RWPE2 (cell line): ENCODE data around the gene IGFL3.

Source experiments
- ATAC-seq: fragments of 200-7000 bp; cut with Tn5 transposase; 3 replicates; pipeline ENCODE4 v1.9.1; 2021; ENCODE audit warnings: low read depth
- DNase-seq: peaks from one replicate; pipeline ENCODE4 v3.0.0-alpha.2; 2020; ENCODE audit warnings: low spot score
- H3K27ac ChIP-seq: fragments of 450-650 bp; 2 replicates; pipeline ENCODE4 v1.5.1; 2017; ENCODE audit warnings: mild to moderate bottlenecking; ENCODE audit not compliant: poor library complexity, severe bottlenecking
- H3K27me3 ChIP-seq: fragments of 250-450 bp; sonication (Bioruptor Pico); 2 replicates; pipeline ENCODE4 v1.5.1; 2021; ENCODE audit warnings: mild to moderate bottlenecking, moderate library complexity; ENCODE audit not compliant: insufficient read depth, poor library complexity, severe bottlenecking
- H3K36me3 ChIP-seq: fragments of 250-450 bp; sonication (Bioruptor Pico); 2 replicates; pipeline ENCODE4 v1.5.1; 2020; ENCODE audit warnings: low read depth, mild to moderate bottlenecking, moderate library complexity
- H3K4me1 ChIP-seq: fragments of 250-450 bp; sonication (Bioruptor Pico); 2 replicates; pipeline ENCODE4 v1.5.1; 2021; ENCODE audit warnings: mild to moderate bottlenecking, moderate library complexity; ENCODE audit not compliant: insufficient read depth, poor library complexity, severe bottlenecking
- H3K4me3 ChIP-seq: fragments of 250-450 bp; sonication (Bioruptor Pico); 2 replicates; pipeline ENCODE4 v1.5.1; 2021; ENCODE audit warnings: mild to moderate bottlenecking, moderate library complexity; ENCODE audit not compliant: severe bottlenecking
- H3K9me3 ChIP-seq: fragments of 250-450 bp; sonication (Bioruptor Pico); 2 replicates; pipeline ENCODE4 v1.5.1; 2021; ENCODE audit warnings: mild to moderate bottlenecking, moderate library complexity; ENCODE audit not compliant: severe bottlenecking
- TF ChIP-seq, protein P1 (sequence below): fragments of 450-650 bp; IDR thresholded peaks from one replicate; pipeline ENCODE4 v1.5.1; 2017; ENCODE audit warnings: mild to moderate bottlenecking, moderate library complexity; ENCODE audit not compliant: poor library complexity, severe bottlenecking

IGFL3 gene

DNA sequence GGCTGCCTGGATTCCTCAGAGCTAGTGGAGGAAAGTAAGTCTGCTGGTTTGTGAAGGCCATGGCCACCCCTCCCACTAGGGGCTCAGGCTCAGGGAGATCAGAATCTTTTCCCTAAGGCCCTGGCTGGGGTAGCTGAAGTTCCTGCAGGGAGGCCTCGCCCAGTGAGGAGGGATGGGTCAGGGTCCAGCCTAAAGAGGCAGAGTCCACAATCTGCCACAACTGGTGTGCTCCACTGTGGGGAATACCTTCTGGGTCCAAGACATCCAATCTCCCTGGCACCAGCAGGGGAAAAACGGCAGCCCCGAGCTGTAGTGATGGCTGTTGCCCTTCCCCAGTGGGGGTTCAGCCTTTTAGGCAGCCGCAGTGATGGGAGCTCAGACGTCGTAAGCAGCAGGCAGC is 23.2 kb downstream of the IGFL3 start:
- Histone ChIP-seq H3K9me3 (peaks cover 4% of the 10 kb centered on the region), H3K4me3 (no peak overlapping the region), H3K4me1 (no peaks in the 10 kb centered on the region), H3K36me3 (no peaks in the 10 kb centered on the region), H3K27me3 (no peaks in the 10 kb centered on the region), H3K27ac (no peak overlapping the region)
- TF ChIP-seq, protein P1, sequence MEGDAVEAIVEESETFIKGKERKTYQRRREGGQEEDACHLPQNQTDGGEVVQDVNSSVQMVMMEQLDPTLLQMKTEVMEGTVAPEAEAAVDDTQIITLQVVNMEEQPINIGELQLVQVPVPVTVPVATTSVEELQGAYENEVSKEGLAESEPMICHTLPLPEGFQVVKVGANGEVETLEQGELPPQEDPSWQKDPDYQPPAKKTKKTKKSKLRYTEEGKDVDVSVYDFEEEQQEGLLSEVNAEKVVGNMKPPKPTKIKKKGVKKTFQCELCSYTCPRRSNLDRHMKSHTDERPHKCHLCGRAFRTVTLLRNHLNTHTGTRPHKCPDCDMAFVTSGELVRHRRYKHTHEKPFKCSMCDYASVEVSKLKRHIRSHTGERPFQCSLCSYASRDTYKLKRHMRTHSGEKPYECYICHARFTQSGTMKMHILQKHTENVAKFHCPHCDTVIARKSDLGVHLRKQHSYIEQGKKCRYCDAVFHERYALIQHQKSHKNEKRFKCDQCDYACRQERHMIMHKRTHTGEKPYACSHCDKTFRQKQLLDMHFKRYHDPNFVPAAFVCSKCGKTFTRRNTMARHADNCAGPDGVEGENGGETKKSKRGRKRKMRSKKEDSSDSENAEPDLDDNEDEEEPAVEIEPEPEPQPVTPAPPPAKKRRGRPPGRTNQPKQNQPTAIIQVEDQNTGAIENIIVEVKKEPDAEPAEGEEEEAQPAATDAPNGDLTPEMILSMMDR, result no peak
- ATAC-seq, result no peak
- DNase-seq, result no peak

DNA sequence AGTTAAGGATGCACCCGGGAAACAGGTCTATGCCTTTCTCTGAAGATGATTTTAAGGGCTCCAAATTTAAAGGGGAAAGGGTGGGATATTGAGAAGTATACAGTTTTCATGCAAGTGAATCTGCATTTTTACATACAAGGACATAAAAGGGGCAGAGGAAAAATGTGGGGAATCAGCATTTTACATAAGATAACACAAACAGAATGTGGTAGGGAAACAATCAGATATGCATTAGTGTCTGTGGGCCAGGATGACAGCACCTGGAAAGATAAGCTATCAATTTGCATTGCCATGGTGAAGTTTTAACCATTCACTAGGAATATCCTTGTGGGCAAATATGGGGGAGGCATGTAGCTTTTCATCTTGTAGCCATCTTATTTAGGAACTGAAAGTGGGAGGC is 24.1 kb downstream of the IGFL3 start:
- peaks cover 4% of the 10 kb centered on the region for H3K9me3 ChIP-seq
- H3K27ac ChIP-seq, result no peak overlapping the region
- TF ChIP-seq, protein P1, result no peak
- no peaks in the 10 kb centered on the region for H3K4me1 ChIP-seq
- no peak for DNase-seq
- ATAC-seq, result no peak
- H3K4me3 ChIP-seq, result no peak overlapping the region
- no peaks in the 10 kb centered on the region for H3K27me3 ChIP-seq
- H3K36me3 ChIP-seq, result no peaks in the 10 kb centered on the region

DNA sequence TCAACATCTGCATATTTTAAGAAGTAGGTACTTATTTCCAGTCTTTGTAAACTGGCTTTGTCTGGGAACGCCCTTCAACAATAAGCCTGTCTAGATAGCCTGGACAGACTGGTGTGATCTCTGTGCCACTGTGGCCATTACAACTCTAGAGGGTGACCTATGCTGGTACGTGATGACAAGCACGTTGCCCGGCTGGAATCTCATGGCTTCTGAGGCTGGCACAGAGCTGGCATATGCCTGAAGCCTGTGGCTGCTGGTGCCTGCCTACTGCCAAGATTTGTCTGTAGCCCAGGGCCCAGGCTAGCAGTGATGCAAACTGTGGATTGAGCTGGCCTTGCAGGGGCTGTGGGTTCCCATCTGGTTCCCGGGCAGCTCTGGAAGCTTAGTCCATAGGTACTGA is 34.0 kb downstream of the IGFL3 start:
- no peaks in the 10 kb centered on the region for H3K4me1 ChIP-seq
- ATAC-seq (no peak), DNase-seq (no peak)
- no peak overlapping the region for H3K4me3 ChIP-seq
- no peaks in the 10 kb centered on the region for H3K27me3 ChIP-seq
- TF ChIP-seq, protein P1, result no peak
- no peak overlapping the region for H3K27ac ChIP-seq
- H3K9me3 ChIP-seq, result peaks cover 9% of the 10 kb centered on the region
- H3K36me3 ChIP-seq, result no peaks in the 10 kb centered on the region

DNA sequence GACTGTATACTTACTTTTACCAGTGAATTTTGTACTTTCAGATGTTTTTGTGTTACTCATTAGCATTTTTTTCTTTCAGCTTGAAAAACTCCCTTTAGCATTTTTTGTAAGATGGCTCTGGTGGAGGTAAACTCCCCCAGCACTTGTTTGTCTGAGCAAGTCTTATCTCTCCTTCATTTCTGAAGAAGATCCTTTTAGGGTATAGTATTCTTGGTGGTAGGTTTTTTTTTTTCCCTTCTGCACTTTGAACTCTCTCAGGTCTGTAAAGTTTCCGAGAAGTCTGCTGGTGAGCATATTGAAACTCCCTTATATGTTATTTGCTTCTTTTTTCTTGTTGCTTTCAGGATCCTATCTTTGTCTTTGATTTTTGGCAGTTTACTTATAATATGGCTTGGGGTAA is 35.1 kb downstream of the IGFL3 start:
- no peaks in the 10 kb centered on the region for H3K36me3 ChIP-seq
- no peak for DNase-seq
- H3K4me3 ChIP-seq, result no peak overlapping the region
- no peak for ATAC-seq
- H3K27me3 ChIP-seq, result no peaks in the 10 kb centered on the region
- peaks cover 12% of the 10 kb centered on the region for H3K9me3 ChIP-seq
- H3K4me1 ChIP-seq, result no peaks in the 10 kb centered on the region
- TF ChIP-seq, protein P1, result no peak
- H3K27ac ChIP-seq, result no peak overlapping the region

DNA sequence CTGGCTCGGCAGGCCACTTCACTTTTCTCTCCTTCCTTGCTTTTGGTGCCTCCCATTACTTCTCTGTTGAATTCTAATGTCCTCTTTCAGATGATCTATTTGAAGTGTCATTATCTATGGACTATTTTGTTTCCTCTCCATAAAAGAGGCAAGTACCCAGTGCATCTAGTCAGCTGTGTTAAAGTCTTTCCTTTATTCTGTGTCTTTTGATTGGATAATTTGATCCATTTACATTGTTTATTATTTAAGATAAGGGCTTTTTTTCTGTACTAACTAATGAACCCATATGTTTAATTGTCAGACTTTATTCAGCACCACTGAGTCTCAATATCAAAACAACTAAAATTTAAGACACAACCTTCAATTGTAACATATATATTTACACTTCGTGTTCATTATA is 36.4 kb downstream of the IGFL3 start:
- Histone ChIP-seq H3K27me3 (no peaks in the 10 kb centered on the region), H3K4me1 (no peaks in the 10 kb centered on the region), H3K9me3 (peaks cover 12% of the 10 kb centered on the region), H3K4me3 (no peak overlapping the region), H3K27ac (no peak overlapping the region), H3K36me3 (no peaks in the 10 kb centered on the region)
- DNase-seq (no peak), ATAC-seq (no peak)
- TF ChIP-seq, protein P1, result no peak
